H1 (cell line): ENCODE measurements around the gene GPX5. TPM values are rescaled to one million over a fixed set of nuclear protein-coding genes. Genes with fewer than 3 reads are reported as not detected.

ENCODE experiments used
- CTCF ChIA-PET: fragments of 300-600 bp; sonication (Branson Sonifier 250); formaldehyde crosslinking; loops from one replicate; lab custom pipeline; 2021; ENCODE audit not compliant: partially characterized antibody; lab: Charles Lee
- POLR2A ChIA-PET: fragments of 300-600 bp; sonication (Branson Sonifier 250); formaldehyde crosslinking; loops from one replicate; lab custom pipeline; 2021; ENCODE audit warnings: inconsistent platforms; ENCODE audit not compliant: partially characterized antibody; lab: Charles Lee
- DNase-seq, 2 experiments: peaks; one replicate each; pipeline versions ENCODE4 v3.0.0 to v3.0.0-alpha.2; 2010 to 2022; ENCODE audit warnings: low spot score in 2 of 2, low read depth in 1 of 2, mixed read lengths in 1 of 2
- FAIRE-seq: peaks from 2 replicates; lab custom pipeline; 2011; peaks lifted over from hg19 to GRCh38; lab: Jason Lieb, UNC
- H2AFZ ChIP-seq: 2 replicates; pipeline ENCODE4 v1.8.1; 2012; ENCODE audit warnings: low read length, inconsistent platforms
- H2AK5ac ChIP-seq: 2 replicates; pipeline ENCODE4 v1.6.1; 2013; ENCODE audit warnings: low read depth, low read length
- H2BK120ac ChIP-seq: replicated peaks from 2 replicates; pipeline ENCODE3; 2013; ENCODE audit warnings: low read depth, low read length, inconsistent platforms
- H2BK12ac ChIP-seq: 2 replicates; pipeline ENCODE4 v1.6.1; 2013; ENCODE audit warnings: low read depth, low read length
- H2BK15ac ChIP-seq: 2 replicates; pipeline ENCODE4 v1.6.1; 2013; ENCODE audit warnings: low read length
- H2BK20ac ChIP-seq: 2 replicates; pipeline ENCODE4 v1.6.1; 2013; ENCODE audit warnings: low read length
- H2BK5ac ChIP-seq: 2 replicates; pipeline ENCODE4 v1.6.1; 2013; ENCODE audit warnings: low read depth, low read length
- H3K14ac ChIP-seq: 2 replicates; pipeline ENCODE4 v1.6.1; 2013; ENCODE audit warnings: inconsistent platforms; ENCODE audit not compliant: insufficient read length
- H3K18ac ChIP-seq: 2 replicates; pipeline ENCODE4 v1.6.1; 2013; ENCODE audit warnings: low read length; ENCODE audit errors: extremely low read depth
- H3K23ac ChIP-seq: 2 replicates; pipeline ENCODE4 v1.6.1; 2013; ENCODE audit warnings: inconsistent platforms; ENCODE audit not compliant: insufficient read length
- H3K23me2 ChIP-seq: 2 replicates; pipeline ENCODE4 v1.6.1; 2013; ENCODE audit warnings: low read depth, low read length
- H3K27ac ChIP-seq: 2 replicates; pipeline ENCODE4 v1.6.1; 2011; ENCODE audit warnings: low read depth, low read length, inconsistent platforms
- H3K27me3 ChIP-seq, 4 experiments: replicated peaks in 1 of 4; 1 replicate in 1 of 4; 2 replicates in 3 of 4; pipeline versions ENCODE4 v1.6.1 to v1.8.1; 2011 to 2013; ENCODE audit warnings: low read length in 3 of 4, mild to moderate bottlenecking in 3 of 4, inconsistent platforms in 2 of 4, mixed read lengths in 2 of 4, moderate library complexity in 1 of 4; ENCODE audit not compliant: control insufficient read depth in 3 of 4, insufficient read depth in 3 of 4; ENCODE audit errors: extremely low read depth in 1 of 4
- H3K36me3 ChIP-seq, 4 experiments: 2 replicates each; pipeline versions ENCODE4 v1.6.1 to v1.8.1; 2011 to 2013; ENCODE audit warnings: mild to moderate bottlenecking in 4 of 4, low read length in 3 of 4, moderate library complexity in 2 of 4, control low read depth in 1 of 4, inconsistent platforms in 1 of 4; ENCODE audit not compliant: insufficient read depth in 4 of 4, control insufficient read depth in 2 of 4
- H3K4ac ChIP-seq: replicated peaks from 2 replicates; pipeline ENCODE3; 2013; ENCODE audit warnings: low read length, low read depth, mixed read lengths, inconsistent platforms; ENCODE audit not compliant: insufficient read length
- H3K4me1 ChIP-seq, 4 experiments: replicated peaks in 1 of 4; 1 replicate in 1 of 4; 2 replicates in 3 of 4; pipeline versions ENCODE4 v1.6.1 to v1.8.1; 2011 to 2013; ENCODE audit warnings: low read length in 3 of 4, inconsistent platforms in 2 of 4, mixed read lengths in 1 of 4; ENCODE audit not compliant: insufficient read depth in 4 of 4, control insufficient read depth in 3 of 4
- H3K4me2 ChIP-seq, 2 experiments: 2 replicates each; pipeline versions ENCODE4 v1.6.1 to v1.8.1; 2011 to 2013; ENCODE audit warnings: low read depth in 2 of 2, low read length in 2 of 2, control low read depth in 1 of 2, inconsistent platforms in 1 of 2, mild to moderate bottlenecking in 1 of 2; ENCODE audit not compliant: insufficient read depth in 1 of 2
- H3K4me3 ChIP-seq, 4 experiments: fragments of 200-600, 300-600 bp in 1 of 4; sonication (generic), shearing (Covaris generic), sonication (Bioruptor Twin) in 1 of 4; 2 replicates each; pipeline versions ENCODE4 v1.5.1 to v1.8.1; 2011 to 2016; ENCODE audit warnings: low read length in 4 of 4, low read depth in 3 of 4, control low read depth in 2 of 4, inconsistent platforms in 2 of 4, mild to moderate bottlenecking in 2 of 4, mixed read lengths in 1 of 4, moderate library complexity in 1 of 4; ENCODE audit not compliant: insufficient read depth in 2 of 4; ENCODE audit errors: extremely low read depth in 1 of 4
- H3K56ac ChIP-seq: replicated peaks from 2 replicates; pipeline ENCODE3; 2013; ENCODE audit warnings: low read depth, mild to moderate bottlenecking, mixed read lengths, low read length, inconsistent platforms; ENCODE audit not compliant: insufficient read length
- H3K79me1 ChIP-seq: 2 replicates; pipeline ENCODE4 v1.6.1; 2013; ENCODE audit warnings: low read depth, low read length, control low read depth
- H3K79me2 ChIP-seq, 2 experiments: 2 replicates each; pipeline versions ENCODE4 v1.6.1 to v1.8.1; 2012 to 2013; ENCODE audit warnings: low read length in 2 of 2, mild to moderate bottlenecking in 2 of 2, inconsistent platforms in 1 of 2; ENCODE audit not compliant: insufficient read depth in 2 of 2, control insufficient read depth in 1 of 2
- H3K9ac ChIP-seq, 4 experiments: replicated peaks in 1 of 4; 1 replicate in 1 of 4; 2 replicates in 3 of 4; pipeline versions ENCODE4 v1.6.1 to v1.8.1; 2011 to 2013; ENCODE audit warnings: low read depth in 3 of 4, low read length in 3 of 4, control low read depth in 2 of 4, mild to moderate bottlenecking in 2 of 4, moderate library complexity in 2 of 4, inconsistent platforms in 1 of 4; ENCODE audit errors: extremely low read depth in 1 of 4
- H3K9me3 ChIP-seq, 2 experiments: 2 replicates each; pipeline versions ENCODE4 v1.6.1 to v1.8.1; 2012 to 2013; ENCODE audit warnings: mild to moderate bottlenecking in 2 of 2, moderate library complexity in 2 of 2, control low read depth in 1 of 2, inconsistent platforms in 1 of 2, low read depth in 1 of 2, low read length in 1 of 2, mixed read lengths in 1 of 2; ENCODE audit not compliant: insufficient read depth in 2 of 2
- H4K20me1 ChIP-seq, 2 experiments: replicated peaks in 1 of 2; 2 replicates each; pipeline versions ENCODE3 to v1.8.1; 2011 to 2013; ENCODE audit warnings: inconsistent platforms in 2 of 2, low read length in 2 of 2, mild to moderate bottlenecking in 1 of 2; ENCODE audit not compliant: insufficient read depth in 2 of 2, control insufficient read depth in 1 of 2
- H4K5ac ChIP-seq: 2 replicates; pipeline ENCODE4 v1.6.1; 2013; ENCODE audit warnings: low read length, low read depth, mixed read lengths, inconsistent platforms; ENCODE audit not compliant: insufficient read length
- H4K8ac ChIP-seq: 2 replicates; pipeline ENCODE4 v1.8.0; 2013; ENCODE audit warnings: mild to moderate bottlenecking, moderate library complexity, low read length, inconsistent platforms; ENCODE audit not compliant: insufficient read depth; ENCODE audit errors: extremely low read depth
- H4K91ac ChIP-seq: replicated peaks from 2 replicates; pipeline ENCODE3; 2013; ENCODE audit warnings: low read length, mixed read lengths, inconsistent platforms; ENCODE audit not compliant: insufficient read length
- BRCA1 ChIP-seq: IDR thresholded peaks from 2 replicates; pipeline ENCODE4 v1.6.1; 2012; ENCODE audit warnings: low read depth, low read length, improper control_type of control experiment
- CHD1 ChIP-seq: IDR thresholded peaks from 2 replicates; pipeline ENCODE4 v1.6.1; 2012; ENCODE audit warnings: low read depth, low read length, improper control_type of control experiment
- CREB1 ChIP-seq: IDR thresholded peaks from 2 replicates; pipeline ENCODE4 v1.6.1; 2012; ENCODE audit warnings: inconsistent platforms
- HDAC2 ChIP-seq, 2 experiments: fragments of 300-600 bp in 1 of 2; sonication (generic) in 1 of 2; IDR thresholded peaks; 2 replicates each; pipeline ENCODE4 v1.6.1; 2011 to 2012; ENCODE audit warnings: low read depth in 2 of 2, low read length in 2 of 2, mild to moderate bottlenecking in 2 of 2, moderate library complexity in 2 of 2, borderline replicate concordance in 1 of 2, inconsistent platforms in 1 of 2
- POLR2AphosphoS5 ChIP-seq: IDR thresholded peaks from 2 replicates; pipeline ENCODE4 v1.6.1; 2011; ENCODE audit warnings: low read depth, low read length
- RAD21 ChIP-seq, 2 experiments: IDR thresholded peaks in 1 of 2; conservative IDR thresholded peaks in 1 of 2; 2 replicates each; pipeline ENCODE4 v1.6.1; 2011; ENCODE audit warnings: low read depth in 2 of 2, low read length in 2 of 2, improper control_type of control experiment in 1 of 2, inconsistent platforms in 1 of 2, mild to moderate bottlenecking in 1 of 2, moderate library complexity in 1 of 2
- RNF2 ChIP-seq: fragments of 200-900, 300-1000 bp; sonication (generic); IDR thresholded peaks from 2 replicates; pipeline ENCODE4 v1.7.1; 2016; ENCODE audit warnings: borderline replicate concordance, low read depth, mild to moderate bottlenecking, antibody characterized with exemption, low read length; ENCODE audit not compliant: poor library complexity, severe bottlenecking; ENCODE audit errors: missing control alignments
- WGBS, 2 experiments: shearing (Covaris generic) in 1 of 2; methylation state at CpG; one replicate each; pipeline versions ENCODE4 v1.1.6 to v1.1.7; 2013 to 2015; ENCODE audit warnings: low lambda C conversion rate in 2 of 2, mixed read lengths in 2 of 2, inconsistent platforms in 1 of 2, low coverage in 1 of 2, missing lambda C conversion rate in 1 of 2; ENCODE audit not compliant: insufficient replicate concordance in 2 of 2, insufficient coverage in 1 of 2, insufficient read length in 1 of 2; ENCODE audit errors: extremely low coverage in 1 of 2, missing lambda C conversion rate in 1 of 2; 5-methylcytosine and 5-hydroxymethylcytosine counted together
- polyA plus RNA-seq, 7 experiments: library from polyadenylated mRNA; depleted of rRNA in 3 of 7; stranded (reverse) in 5 of 7; unstranded in 2 of 7; fragments of >200 nt in 5 of 7; fragments of 200-250 nt in 2 of 7; gene quantifications; 1 replicate in 5 of 7; 2 replicates in 1 of 7; 4 replicates in 1 of 7; pipeline versions ENCODE4 v1.2.1 to v1.2.3, GENCODE V29; 2011 to 2013; ENCODE audit warnings: missing spikeins in 2 of 7, mixed read lengths in 2 of 7
- total RNA-seq: library from RNA; stranded (reverse); fragmentation: NEBNext Ultra II Directional; extraction: Animal tissue kit (Norgen Biotek cat#: 25700); gene quantifications from 2 replicates; pipeline ENCODE4 v1.2.1, GENCODE V29; 2021
- TF ChIP-seq, protein P1 (sequence below): IDR thresholded peaks from 2 replicates; pipeline ENCODE4 v1.6.1; 2012; ENCODE audit warnings: low read length, inconsistent platforms
- TF ChIP-seq, protein P2 (sequence below): IDR thresholded peaks from 2 replicates; pipeline ENCODE4 v1.6.1; 2012; ENCODE audit warnings: inconsistent platforms

GPX5 gene
- total and polyA plus RNA-seq, 2 of the 8 experiments (the other 6 are each of a cell fraction or from before 2014, with no cell fraction given): 0.08 TPM; not detected in 1

DNA sequence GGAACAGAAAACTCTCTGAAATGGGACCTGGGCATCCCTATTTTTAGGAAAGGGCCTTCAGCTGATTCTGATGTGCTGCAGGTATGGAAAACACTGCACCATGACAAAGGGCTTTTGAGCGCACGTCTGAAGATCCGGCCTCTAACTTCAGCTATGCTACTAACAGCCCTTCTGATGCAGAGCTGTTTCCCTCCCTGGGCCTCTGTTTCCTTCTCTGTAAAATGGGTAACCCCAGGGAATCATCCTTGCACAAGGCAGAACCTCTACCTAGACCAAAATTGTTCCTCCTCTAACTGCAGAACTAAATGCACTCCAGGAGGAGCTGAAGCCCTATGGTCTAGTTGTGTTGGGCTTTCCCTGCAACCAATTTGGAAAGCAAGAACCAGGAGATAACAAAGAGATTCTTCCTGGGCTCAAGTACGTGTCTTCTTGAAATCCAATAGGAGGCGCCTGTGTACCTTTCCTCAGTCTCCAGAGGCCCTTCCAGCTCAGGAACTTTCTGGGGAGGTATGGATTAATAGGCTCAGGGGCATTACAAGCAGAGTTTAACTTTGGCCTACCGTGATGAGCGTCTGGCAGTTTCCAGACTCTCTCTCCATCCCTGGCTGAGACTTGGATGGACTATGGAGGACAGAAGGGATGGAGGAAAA lies 5.9 kb downstream of the GPX5 start:
- Histone ChIP-seq H3K9ac (no peak overlapping the region), H4K91ac (no peak overlapping the region), H2AFZ (peak overlapping the region; percentile 91), H4K20me1 (no peaks in the 10 kb centered on the region), H2BK5ac (no peak overlapping the region), H3K23ac (no peak overlapping the region), H3K4me3 (no peak overlapping the region), H3K27me3 (peaks cover 0 to 1% (median 0%) of the 10 kb centered on the region in 4 experiments; a peak in 1 of 7 replicates), H2BK12ac (no peak overlapping the region), H3K23me2 (no peaks in the 10 kb centered on the region), H3K4me1 (peaks cover 0 to 8% (median 2%) of the 10 kb centered on the region in 4 experiments; a peak in 3 of 7 replicates), H4K5ac (no peak overlapping the region), H3K56ac (no peak overlapping the region), H3K9me3 (no peaks in the 10 kb centered on the region), H3K79me1 (no peaks in the 10 kb centered on the region), H3K4me2 (peak overlapping the region in 1 of 2 experiments; percentile 3; a peak in 1 of 4 replicates), H2BK15ac (no peak overlapping the region), H3K4ac (no peak overlapping the region), H2BK120ac (no peak overlapping the region), H4K8ac (no peak overlapping the region), H3K79me2 (no peaks in the 10 kb centered on the region), H2AK5ac (no peak overlapping the region), H3K18ac (no peak overlapping the region), H3K36me3 (no peaks in the 10 kb centered on the region), H2BK20ac (no peak overlapping the region), H3K14ac (no peak overlapping the region), H3K27ac (no peak overlapping the region)
- WGBS, 2 experiments: 53% methylated on average over 7 of the region's 7 CpGs; no CpG with 5 or more reads in 1 of the 2 experiments
- FAIRE-seq (peak; percentile 97), DNase-seq (no peak)
- ChIA-PET CTCF (interaction anchor here (0.6 to 7.1 kb wide), 28 partner anchors 9 to 308 kb away, joined by 3 to 33 read pairs (median 4); partner anchors contain the start of gene GPX6), POLR2A (interaction anchor here (0.7 to 1.5 kb wide), 5 partner anchors 11 to 147 kb away, joined by 3 to 7 read pairs (median 4); no protein-coding TSS in a partner anchor)
- no peak for TF ChIP-seq POLR2AphosphoS5
- TF ChIP-seq RAD21 (IDR thresholded peaks at IDR 0.05 in 1 of 2, conservative IDR thresholded peaks at IDR 0.05 in 1 of 2; ENCODE audit: low read depth in 2 of 2, low read length in 2 of 2): peak; percentile 73 to 75
- 0 out of 4 replicates have a peak, but pooled peaks of 1 of the 2 experiments have one; percentile 59 for TF ChIP-seq HDAC2 (IDR thresholded peaks at IDR 0.05; ENCODE audit: borderline replicate concordance in 1 of 2, low read depth in 2 of 2, low read length in 2 of 2)
- TF ChIP-seq, protein P1, sequence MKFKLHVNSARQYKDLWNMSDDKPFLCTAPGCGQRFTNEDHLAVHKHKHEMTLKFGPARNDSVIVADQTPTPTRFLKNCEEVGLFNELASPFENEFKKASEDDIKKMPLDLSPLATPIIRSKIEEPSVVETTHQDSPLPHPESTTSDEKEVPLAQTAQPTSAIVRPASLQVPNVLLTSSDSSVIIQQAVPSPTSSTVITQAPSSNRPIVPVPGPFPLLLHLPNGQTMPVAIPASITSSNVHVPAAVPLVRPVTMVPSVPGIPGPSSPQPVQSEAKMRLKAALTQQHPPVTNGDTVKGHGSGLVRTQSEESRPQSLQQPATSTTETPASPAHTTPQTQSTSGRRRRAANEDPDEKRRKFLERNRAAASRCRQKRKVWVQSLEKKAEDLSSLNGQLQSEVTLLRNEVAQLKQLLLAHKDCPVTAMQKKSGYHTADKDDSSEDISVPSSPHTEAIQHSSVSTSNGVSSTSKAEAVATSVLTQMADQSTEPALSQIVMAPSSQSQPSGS: no peak
- TF ChIP-seq CREB1: no peak
- TF ChIP-seq, protein P2, sequence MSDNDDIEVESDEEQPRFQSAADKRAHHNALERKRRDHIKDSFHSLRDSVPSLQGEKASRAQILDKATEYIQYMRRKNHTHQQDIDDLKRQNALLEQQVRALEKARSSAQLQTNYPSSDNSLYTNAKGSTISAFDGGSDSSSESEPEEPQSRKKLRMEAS: no peak
- no peak for TF ChIP-seq CHD1
- TF ChIP-seq RNF2: no peak
- no peak for TF ChIP-seq BRCA1
